Measurements from ENCODE around the gene SAA1.

Gene SAA1

DNA sequence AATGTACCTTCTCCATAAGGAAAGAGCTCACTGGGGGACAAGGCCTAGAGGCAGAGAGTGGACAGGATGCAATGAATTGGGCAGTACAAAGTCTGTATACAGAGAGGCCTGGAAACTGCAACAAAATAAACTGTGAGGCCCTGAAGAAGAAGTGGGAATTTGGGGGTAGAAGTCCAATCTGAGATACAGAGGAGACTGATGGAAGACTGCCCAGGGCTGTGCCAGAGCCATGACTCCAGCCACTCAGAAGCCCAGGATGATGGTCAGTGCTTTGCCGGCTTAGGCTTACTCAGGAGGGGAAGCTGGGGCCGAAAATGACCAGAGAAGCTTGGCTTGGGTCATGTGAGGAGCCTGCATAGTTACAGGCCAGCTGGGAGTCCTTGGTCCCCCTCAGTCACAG, 35.2 kb upstream of the SAA1 start:
- no peak for DNase-seq (ENCODE audit: extremely low read depth, low read depth)
- no peak for TF ChIP-seq CTCF (IDR thresholded peaks at IDR 0.05; ENCODE audit: low read depth, low read length, missing control alignments)
- no peak overlapping the region for H3K4me3 ChIP-seq (replicated peaks; ENCODE audit: low read depth, low read length)

DNA sequence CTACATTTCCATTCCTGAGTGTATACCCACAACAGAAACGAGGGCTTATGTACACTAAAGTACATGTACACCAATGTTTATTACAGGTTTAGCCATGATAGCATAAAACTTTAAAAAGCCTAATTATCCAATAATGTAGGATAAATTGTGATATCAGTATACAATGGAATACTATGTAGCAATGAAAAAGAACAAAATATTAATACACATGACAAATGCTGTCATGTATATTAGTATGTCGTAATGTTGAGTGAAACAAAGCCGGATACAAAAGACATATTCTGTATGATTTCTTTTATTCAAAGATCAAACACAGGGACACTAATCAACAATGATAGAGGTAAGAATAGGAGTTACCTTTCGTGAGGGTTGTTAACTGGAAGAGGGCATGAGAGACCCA, 32.2 kb upstream of the SAA1 start:
- no peak overlapping the region for H3K4me3 ChIP-seq (replicated peaks; ENCODE audit: low read depth, low read length)
- TF ChIP-seq CTCF (IDR thresholded peaks at IDR 0.05; ENCODE audit: low read depth, low read length, missing control alignments), result no peak
- DNase-seq (ENCODE audit: extremely low read depth, low read depth), result no peak

DNA sequence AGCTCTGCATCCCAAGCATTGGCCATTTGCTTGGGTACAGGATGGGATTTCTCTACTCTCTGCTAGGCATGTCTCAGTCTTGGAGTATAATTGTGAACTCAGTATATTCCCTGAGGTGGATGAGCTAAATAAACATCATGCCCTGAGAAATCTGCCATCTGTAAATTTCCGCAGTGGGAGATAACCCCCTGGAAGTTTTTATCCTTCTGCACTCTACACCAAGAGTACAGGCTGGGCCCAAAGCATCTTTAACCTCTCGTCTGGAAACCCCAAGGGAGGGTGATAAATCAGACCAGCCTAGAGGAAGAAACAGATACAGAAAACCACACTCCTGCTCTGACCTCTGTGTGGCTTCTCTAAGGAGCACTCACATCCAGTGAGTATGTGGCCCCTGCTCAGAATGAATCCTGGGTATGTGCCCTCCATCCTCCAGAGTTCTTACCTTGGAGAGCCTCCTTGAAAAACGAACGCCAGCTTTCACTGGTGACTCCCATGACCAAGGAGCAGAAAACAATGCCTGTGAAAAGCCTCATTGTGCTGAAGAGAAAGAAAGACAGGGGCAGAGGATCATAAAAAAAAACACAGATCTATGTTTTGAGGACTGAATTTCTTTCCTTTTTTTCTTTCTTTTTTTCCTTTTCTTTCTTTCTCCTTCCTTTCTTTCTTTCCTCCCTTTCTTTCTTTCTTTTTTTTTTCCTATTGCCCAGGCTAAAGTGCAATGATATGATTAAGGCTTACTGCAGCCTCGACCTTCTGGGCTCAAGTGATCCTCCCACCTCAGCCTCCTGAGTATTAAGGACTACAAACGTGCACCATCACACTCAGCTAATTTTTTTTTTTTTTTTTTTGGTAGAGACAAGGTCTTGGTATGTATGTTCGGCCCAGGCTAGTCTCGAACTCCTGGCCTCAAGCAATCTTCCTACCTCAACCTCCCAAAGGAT, 30.4 kb upstream of the SAA1 start:
- TF ChIP-seq CTCF (IDR thresholded peaks at IDR 0.05; ENCODE audit: low read depth, low read length, missing control alignments), result no peak
- no peak overlapping the region for H3K4me3 ChIP-seq (replicated peaks; ENCODE audit: low read depth, low read length)
- no peak for DNase-seq (ENCODE audit: extremely low read depth, low read depth)

DNA sequence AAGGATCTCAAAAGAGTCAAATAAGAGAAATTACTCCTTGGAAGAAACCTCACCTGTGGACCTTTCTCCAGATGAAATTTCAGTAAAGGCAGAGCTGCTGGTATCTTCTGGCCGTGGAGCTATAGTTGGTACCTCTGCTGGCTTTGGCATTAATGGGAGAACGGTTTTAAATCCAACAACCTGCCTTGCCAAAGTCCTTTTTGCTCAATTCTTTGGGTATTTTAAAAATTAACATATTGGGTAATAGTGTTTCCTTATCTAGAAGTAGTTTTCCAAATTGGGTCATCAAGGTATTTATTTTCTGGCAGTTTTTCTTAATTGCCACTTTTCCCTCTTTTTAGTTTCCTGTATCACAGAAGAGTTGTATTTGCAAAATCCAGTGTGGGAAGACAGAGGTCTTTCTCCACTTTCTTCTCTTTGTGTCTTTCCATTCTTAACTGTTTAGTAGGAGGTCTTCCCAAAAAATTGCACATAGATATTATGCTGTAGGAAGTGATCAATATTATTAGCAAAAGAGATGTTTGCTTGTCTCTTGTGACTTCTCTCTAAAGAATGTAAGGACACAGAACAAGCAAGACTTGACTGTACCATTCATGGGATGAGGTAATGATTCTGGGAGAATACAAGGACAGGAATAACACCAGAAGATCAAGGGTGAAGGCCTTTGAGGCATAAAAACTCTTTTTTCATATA, 29.3 kb upstream of the SAA1 start, which contains the start of gene SAA4:
Gene SAA4, minus strand, starts transcription at position 139 of the 693 bp plus-strand sequence. CDS start 876 bp downstream, outside the sequence.
- no peak within 1 kb of the TSS for H3K4me3 ChIP-seq (replicated peaks; ENCODE audit: low read depth, low read length)
- DNase-seq (ENCODE audit: extremely low read depth, low read depth), result no peak
- TF ChIP-seq CTCF (IDR thresholded peaks at IDR 0.05; ENCODE audit: low read depth, low read length, missing control alignments), result no peak

GRCh38 chr11:18239655-18240054, 26.4 kb upstream of the SAA1 start:
- no peak for TF ChIP-seq CTCF (IDR thresholded peaks at IDR 0.05; ENCODE audit: low read depth, low read length, missing control alignments)
- no peak for DNase-seq (ENCODE audit: extremely low read depth, low read depth)
- H3K4me3 ChIP-seq (replicated peaks; ENCODE audit: low read depth, low read length), result no peak overlapping the region

- DNase-seq (ENCODE audit: extremely low read depth, low read depth), result peak; percentile 58
- H3K4me3 ChIP-seq (replicated peaks; ENCODE audit: low read depth, low read length), result no peak overlapping the region
Observed at GRCh38 chr11:18243783-18244362, 22.2 kb upstream of the SAA1 start.

More at GRCh38 chr11:18243783-18244362, 22.2 kb upstream of the SAA1 start:
- TF ChIP-seq CTCF (IDR thresholded peaks at IDR 0.05; ENCODE audit: low read depth, low read length, missing control alignments), result peak; percentile 81

Measured in HFF-Myc (cell line).